Right lobe of liver (tissue), 4 donors: Measurements from ENCODE around the gene TGM6.

Experiments used
- POLR2A ChIP-seq: fragments of 450-650 bp; IDR thresholded peaks from one replicate; pipeline ENCODE4 v1.6.1; 2017; ENCODE audit warnings: antibody characterized with exemption, mild to moderate bottlenecking
- TF ChIP-seq, protein P1 (sequence below), 4 donors: fragments of 200-600 bp in 3 of 4; fragments of 450-650 bp in 1 of 4; IDR thresholded peaks; one replicate each; pipeline versions ENCODE4 v1.5.1 to v1.8.0; 2016 to 2022; ENCODE audit warnings: antibody characterized with exemption in 4 of 4, mild to moderate bottlenecking in 2 of 4
- donor health status: DM: no; HTN: no; CAD: no.
- donor health status: DM: no; HTN: no; CAD: no.
- donor health status: DM: no; HTN: yes; CAD: no.

DNA sequence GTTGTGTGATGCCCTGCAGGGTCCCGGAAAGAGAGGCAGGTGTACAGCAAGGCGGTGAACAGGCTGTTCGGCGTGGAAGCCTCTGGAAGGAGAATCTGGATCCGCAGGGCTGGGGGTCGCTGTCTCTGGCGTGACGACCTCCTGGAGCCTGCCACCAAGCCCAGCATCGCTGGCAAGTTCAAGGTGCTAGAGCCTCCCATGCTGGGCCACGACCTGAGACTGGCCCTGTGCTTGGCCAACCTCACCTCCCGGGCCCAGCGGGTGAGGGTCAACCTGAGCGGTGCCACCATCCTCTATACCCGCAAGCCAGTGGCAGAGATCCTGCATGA, 36.5 kb downstream of the TGM6 start:
- TF ChIP-seq, protein P1, sequence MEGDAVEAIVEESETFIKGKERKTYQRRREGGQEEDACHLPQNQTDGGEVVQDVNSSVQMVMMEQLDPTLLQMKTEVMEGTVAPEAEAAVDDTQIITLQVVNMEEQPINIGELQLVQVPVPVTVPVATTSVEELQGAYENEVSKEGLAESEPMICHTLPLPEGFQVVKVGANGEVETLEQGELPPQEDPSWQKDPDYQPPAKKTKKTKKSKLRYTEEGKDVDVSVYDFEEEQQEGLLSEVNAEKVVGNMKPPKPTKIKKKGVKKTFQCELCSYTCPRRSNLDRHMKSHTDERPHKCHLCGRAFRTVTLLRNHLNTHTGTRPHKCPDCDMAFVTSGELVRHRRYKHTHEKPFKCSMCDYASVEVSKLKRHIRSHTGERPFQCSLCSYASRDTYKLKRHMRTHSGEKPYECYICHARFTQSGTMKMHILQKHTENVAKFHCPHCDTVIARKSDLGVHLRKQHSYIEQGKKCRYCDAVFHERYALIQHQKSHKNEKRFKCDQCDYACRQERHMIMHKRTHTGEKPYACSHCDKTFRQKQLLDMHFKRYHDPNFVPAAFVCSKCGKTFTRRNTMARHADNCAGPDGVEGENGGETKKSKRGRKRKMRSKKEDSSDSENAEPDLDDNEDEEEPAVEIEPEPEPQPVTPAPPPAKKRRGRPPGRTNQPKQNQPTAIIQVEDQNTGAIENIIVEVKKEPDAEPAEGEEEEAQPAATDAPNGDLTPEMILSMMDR (IDR thresholded peaks at IDR 0.05) = no peak
- TF ChIP-seq POLR2A = no peak
